CD4-positive, alpha-beta T cell (primary cell): ENCODE measurements around the gene SENP6. TPM values are rescaled to one million over a fixed set of nuclear protein-coding genes. Genes with fewer than 3 reads are reported as not detected.
"Not testable (repeated sequence)": the region's sequence is repeated elsewhere in the genome, so short reads cannot be mapped to it uniquely, and the experiment has no call there.

Source experiments
- ATAC-seq: fragments of 200-7000 bp; cut with Tn5 transposase; one replicate; pipeline ENCODE4 v1.10.0; 2022; ENCODE audit warnings: mild to moderate bottlenecking; ENCODE audit not compliant: poor library complexity
- CTCF ChIA-PET: fragments of 350-600 bp; sonication (Branson Sonifier 250); formaldehyde crosslinking; loops from one replicate; lab custom pipeline; 2021; ENCODE audit warnings: antibody characterized with exemption, inconsistent platforms; lab: Charles Lee
- POLR2A ChIA-PET: fragments of 350-600 bp; sonication (Branson Sonifier 250); formaldehyde crosslinking; loops from one replicate; lab custom pipeline; 2021; ENCODE audit warnings: antibody characterized with exemption, inconsistent platforms; lab: Charles Lee
- DNase-seq, 14 experiments: peaks; one replicate each; pipeline ENCODE4 v3.0.0-alpha.2; 2013 to 2020; ENCODE audit warnings: mixed read lengths in 2 of 14
- H3K27ac ChIP-seq, 2 donors: one replicate each; pipeline versions ENCODE4 v1.5.1 to v1.7.0; 2013; ENCODE audit warnings: low read length in 2 of 2, low read depth in 1 of 2, mild to moderate bottlenecking in 1 of 2
- H3K27me3 ChIP-seq, 2 experiments: 1 replicate in 1 of 2; 2 replicates in 1 of 2; pipeline versions ENCODE4 v1.6.1 to v1.7.0; 2013; ENCODE audit warnings: low read length in 2 of 2, control low read depth in 1 of 2, mild to moderate bottlenecking in 1 of 2, moderate library complexity in 1 of 2; ENCODE audit not compliant: insufficient read depth in 2 of 2, control insufficient read depth in 1 of 2
- H3K36me3 ChIP-seq: one replicate; pipeline ENCODE4 v1.6.1; 2013; ENCODE audit warnings: low read length, control low read depth; ENCODE audit not compliant: insufficient read depth
- H3K4me1 ChIP-seq: one replicate; pipeline ENCODE4 v1.6.1; 2013; ENCODE audit warnings: low read length, control low read depth; ENCODE audit not compliant: insufficient read depth
- H3K4me3 ChIP-seq: one replicate; pipeline ENCODE4 v1.5.1; 2013; ENCODE audit warnings: mild to moderate bottlenecking, low read length, moderate library complexity
- H3K9me3 ChIP-seq, 2 experiments: 1 replicate in 1 of 2; 2 replicates in 1 of 2; pipeline versions ENCODE4 v1.6.1 to v1.7.0; 2013; ENCODE audit warnings: low read length in 2 of 2, mild to moderate bottlenecking in 2 of 2, control low read depth in 1 of 2, moderate library complexity in 1 of 2; ENCODE audit not compliant: control insufficient read depth in 1 of 2, insufficient read depth in 1 of 2
- H3K27ac Mint-ChIP-seq: one replicate; pipeline ENCODE4 v1.8.0; 2020; ENCODE audit warnings: mixed read lengths
- H3K27me3 Mint-ChIP-seq: one replicate; pipeline ENCODE4 v1.8.0; 2021; ENCODE audit warnings: mixed read lengths
- H3K36me3 Mint-ChIP-seq: one replicate; pipeline ENCODE4 v1.8.0; 2021; ENCODE audit warnings: low read depth, mixed read lengths
- H3K4me1 Mint-ChIP-seq: one replicate; pipeline ENCODE4 v1.8.0; 2021; ENCODE audit warnings: low read depth, mixed read lengths
- H3K4me3 Mint-ChIP-seq: one replicate; pipeline ENCODE4 v1.8.0; 2020; ENCODE audit warnings: mild to moderate bottlenecking, mixed read lengths
- H3K9me3 Mint-ChIP-seq: one replicate; pipeline ENCODE4 v1.8.0; 2020; ENCODE audit warnings: mixed read lengths
- CTCF ChIP-seq: fragments of 200-600 bp; IDR thresholded peaks from one replicate; pipeline ENCODE4 v1.8.0; 2022; ENCODE audit warnings: antibody characterized with exemption, mild to moderate bottlenecking
- intact Hi-C, 2 experiments: fragments of 100-400 bp; cut with DNase I in 1 of 2; cut with micrococcal nuclease in 1 of 2; formaldehyde crosslinking; loops; one replicate each; pipeline versions ENCODE4 v1.15.1 to v1.9.0; 2023 to 2025; cut with DNase I, micrococcal nuclease
- total RNA-seq, 174 experiments: library from RNA in 2 of 174; stranded (reverse) in 2 of 174; gene quantifications; one replicate each; pipeline ENCODE4 v1.2.3 and lab custom pipeline; 2021 to 2026

Gene SENP6
- total RNA-seq, 2 experiments from 2014 or later = 82.0 to 94.8 TPM

GRCh38 chr6:75581231-75581630 lies 20.4 kb upstream of the SENP6 start:
- peaks cover 3% of the 10 kb centered on the region for H3K9me3 Mint-ChIP-seq
- Histone ChIP-seq H3K4me3 (no peak overlapping the region), H3K27me3 (no peaks in the 10 kb centered on the region), H3K27ac (no peak overlapping the region), H3K4me1 (no peaks in the 10 kb centered on the region), H3K9me3 (no peaks in the 10 kb centered on the region), H3K36me3 (no peaks in the 10 kb centered on the region)
- peaks cover 8% of the 10 kb centered on the region for H3K4me1 Mint-ChIP-seq
- H3K27me3 Mint-ChIP-seq = no peaks in the 10 kb centered on the region
- intact Hi-C loops = no loop called here
- H3K4me3 Mint-ChIP-seq = no peak overlapping the region
- DNase-seq (no peak), ATAC-seq (no peak)
- H3K27ac Mint-ChIP-seq = no peak overlapping the region
- POLR2A ChIA-PET = no interaction called here
- TF ChIP-seq CTCF = no peak
- CTCF ChIA-PET = no interaction called here
- no peaks in the 10 kb centered on the region for H3K36me3 Mint-ChIP-seq

GRCh38 chr6:75584552-75584951 lies 17.1 kb upstream of the SENP6 start:
- H3K27me3 Mint-ChIP-seq, H3K27ac ChIP-seq, H3K36me3 Mint-ChIP-seq, H3K9me3 Mint-ChIP-seq, H3K4me1 Mint-ChIP-seq, intact Hi-C loops, H3K4me3 Mint-ChIP-seq, DNase-seq, POLR2A ChIA-PET, H3K27me3 ChIP-seq, H3K9me3 ChIP-seq, ATAC-seq, H3K4me3 ChIP-seq, H3K27ac Mint-ChIP-seq, H3K4me1 ChIP-seq, H3K36me3 ChIP-seq: not testable (repeated sequence)
- CTCF ChIA-PET = interaction anchor here (1.1 kb wide), 1 partner anchor 12 kb away, joined by 4 read pairs; no protein-coding TSS in a partner anchor

GRCh38 chr6:75588948-75589347 lies 12.7 kb upstream of the SENP6 start:
- Histone ChIP-seq H3K4me1 (no peaks in the 10 kb centered on the region), H3K27ac (no peak overlapping the region), H3K36me3 (no peaks in the 10 kb centered on the region), H3K4me3 (no peak overlapping the region), H3K9me3 (no peaks in the 10 kb centered on the region), H3K27me3 (no peaks in the 10 kb centered on the region)
- no peaks in the 10 kb centered on the region for H3K27me3 Mint-ChIP-seq
- no peak for TF ChIP-seq CTCF
- H3K4me3 Mint-ChIP-seq = no peak overlapping the region
- no peak overlapping the region for H3K27ac Mint-ChIP-seq
- H3K9me3 Mint-ChIP-seq = peaks cover 3% of the 10 kb centered on the region
- CTCF ChIA-PET = no interaction called here
- no peaks in the 10 kb centered on the region for H3K36me3 Mint-ChIP-seq
- intact Hi-C loops = no loop called here
- ATAC-seq (no peak), DNase-seq (no peak)
- H3K4me1 Mint-ChIP-seq = no peaks in the 10 kb centered on the region
- POLR2A ChIA-PET = no interaction called here

GRCh38 chr6:75590370-75590769 lies 11.3 kb upstream of the SENP6 start:
- Histone ChIP-seq H3K27ac (no peak overlapping the region), H3K4me1 (no peaks in the 10 kb centered on the region), H3K4me3 (no peak overlapping the region), H3K27me3 (no peaks in the 10 kb centered on the region), H3K36me3 (no peaks in the 10 kb centered on the region), H3K9me3 (no peaks in the 10 kb centered on the region)
- DNase-seq (no peak), ATAC-seq (no peak)
- no peaks in the 10 kb centered on the region for H3K27me3 Mint-ChIP-seq
- no peak for TF ChIP-seq CTCF
- H3K27ac Mint-ChIP-seq = no peak overlapping the region
- POLR2A ChIA-PET = no interaction called here
- CTCF ChIA-PET = no interaction called here
- intact Hi-C loops = loop anchor here in 1 of 2 experiments (5.0 kb wide), 1 partner anchor 47 kb away; no protein-coding TSS in a partner anchor
- no peaks in the 10 kb centered on the region for H3K36me3 Mint-ChIP-seq
- no peaks in the 10 kb centered on the region for H3K9me3 Mint-ChIP-seq
- H3K4me1 Mint-ChIP-seq = no peaks in the 10 kb centered on the region
- no peak overlapping the region for H3K4me3 Mint-ChIP-seq

- H3K4me1 ChIP-seq = peaks cover 17% of the 10 kb centered on the region
- DNase-seq, H3K4me3 Mint-ChIP-seq, H3K36me3 ChIP-seq, H3K27ac Mint-ChIP-seq, H3K9me3 Mint-ChIP-seq, H3K9me3 ChIP-seq, CTCF ChIA-PET, H3K27me3 Mint-ChIP-seq, ATAC-seq, H3K27me3 ChIP-seq, H3K4me3 ChIP-seq, H3K27ac ChIP-seq, intact Hi-C loops, H3K36me3 Mint-ChIP-seq: not testable (repeated sequence)
- H3K4me1 Mint-ChIP-seq = peaks cover 36% of the 10 kb centered on the region
- POLR2A ChIA-PET = interaction anchor here (1.2 kb wide), 1 partner anchor 312 kb away, joined by 3 read pairs; the partner anchor contains the start of gene TMEM30A
Measured at GRCh38 chr6:75596380-75596779, 5.3 kb upstream of the SENP6 start.
